GM06990 (cell line): ENCODE measurements around the gene APOC1.

Experiments used
- DNase-seq: peaks from one replicate; pipeline ENCODE4 v3.0.0-alpha.2; 2011; ENCODE audit not compliant: insufficient read length; ENCODE audit errors: extremely low read depth
- H3K27me3 ChIP-seq: replicated peaks from 2 replicates; pipeline ENCODE4 v1.6.0; 2011; ENCODE audit warnings: low read length; ENCODE audit not compliant: control insufficient read depth, insufficient read depth
- H3K36me3 ChIP-seq: 2 replicates; pipeline ENCODE4 v1.5.1; 2011; ENCODE audit warnings: low read length; ENCODE audit not compliant: control insufficient read depth, insufficient read depth
- H3K4me3 ChIP-seq: replicated peaks from 2 replicates; pipeline ENCODE4 v1.5.1; 2011; ENCODE audit warnings: low read depth, mild to moderate bottlenecking, control low read depth, low read length
- CTCF ChIP-seq: IDR thresholded peaks from 2 replicates; pipeline ENCODE4 v1.5.1; 2011; ENCODE audit warnings: low read length, control low read depth, mild to moderate bottlenecking, inconsistent platforms; ENCODE audit not compliant: insufficient read depth, poor library complexity, severe bottlenecking

Gene APOC1

GRCh38 chr19:44957526-44957925, 43.1 kb downstream of the APOC1 start:
- Histone ChIP-seq H3K4me3 (no peak overlapping the region), H3K36me3 (peaks cover 3% of the 10 kb centered on the region; the same call in 1 of the 2 replicates), H3K27me3 (no peaks in the 10 kb centered on the region)
- no peak for DNase-seq
- no peak for TF ChIP-seq CTCF

- no peak for TF ChIP-seq CTCF
- no peak for DNase-seq
- no peaks in the 10 kb centered on the region for H3K27me3 ChIP-seq
- H3K4me3 ChIP-seq: no peak overlapping the region
- H3K36me3 ChIP-seq: peaks cover 3% of the 10 kb centered on the region; the same call in 1 of the 2 replicates
These were observed 43.7 kb downstream of the APOC1 start for GRCh38 chr19:44958090-44958489.

GRCh38 chr19:44959691-44960090, 45.3 kb downstream of the APOC1 start:
- Histone ChIP-seq H3K27me3 (no peaks in the 10 kb centered on the region), H3K4me3 (no peak overlapping the region), H3K36me3 (peaks cover 6% of the 10 kb centered on the region)
- TF ChIP-seq CTCF: no peak
- no peak for DNase-seq

GRCh38 chr19:44960906-44961728, 46.7 kb downstream of the APOC1 start:
- H3K4me3 ChIP-seq: no peak overlapping the region
- H3K36me3 ChIP-seq: peaks cover 7% of the 10 kb centered on the region
- TF ChIP-seq CTCF: no peak
- no peak for DNase-seq
- no peaks in the 10 kb centered on the region for H3K27me3 ChIP-seq

- no peak for DNase-seq
- peaks cover 10% of the 10 kb centered on the region for H3K36me3 ChIP-seq
- H3K27me3 ChIP-seq: no peaks in the 10 kb centered on the region
- TF ChIP-seq CTCF: no peak
- no peak overlapping the region for H3K4me3 ChIP-seq
These were observed 47.4 kb downstream of the APOC1 start for GRCh38 chr19:44961821-44962220.

GRCh38 chr19:44968118-44968517, 53.7 kb downstream of the APOC1 start:
- DNase-seq: no peak
- Histone ChIP-seq H3K4me3 (no peak overlapping the region), H3K27me3 (no peaks in the 10 kb centered on the region), H3K36me3 (peaks cover 13% of the 10 kb centered on the region)
- TF ChIP-seq CTCF: no peak
